Activated B cell treated with CpG ODN at 0.5 μM for 24 hours (primary cell): ENCODE measurements around the gene PLP2. TPM values are rescaled to one million over a fixed set of nuclear protein-coding genes. Genes with fewer than 3 reads are reported as not detected.

Source experiments
- ATAC-seq: fragments of 200-7000 bp; cut with Tn5 transposase; one replicate; pipeline ENCODE4 v1.10.0; 2021; ENCODE audit warnings: low read depth, mild to moderate bottlenecking, moderate library complexity
- CTCF ChIA-PET: fragments of 350-600 bp; sonication (Branson Sonifier 250); formaldehyde crosslinking; loops from one replicate; lab custom pipeline; 2021; ENCODE audit warnings: antibody characterized with exemption; lab: Charles Lee
- POLR2A ChIA-PET: fragments of 350-600 bp; sonication (Branson Sonifier 250); formaldehyde crosslinking; loops from one replicate; lab custom pipeline; 2021; ENCODE audit warnings: antibody characterized with exemption; lab: Charles Lee
- DNase-seq: peaks from one replicate; pipeline ENCODE4 v3.0.0; 2022
- H3K27ac Mint-ChIP-seq: one replicate; pipeline ENCODE4 v1.8.0; 2020; ENCODE audit warnings: mixed read lengths
- H3K27me3 Mint-ChIP-seq: one replicate; pipeline ENCODE4 v1.8.0; 2021; ENCODE audit warnings: mixed read lengths
- H3K36me3 Mint-ChIP-seq: one replicate; pipeline ENCODE4 v1.8.0; 2021; ENCODE audit warnings: low read depth, mixed read lengths
- H3K4me1 Mint-ChIP-seq: one replicate; pipeline ENCODE4 v1.8.0; 2021; ENCODE audit warnings: mixed read lengths
- H3K4me3 Mint-ChIP-seq: one replicate; pipeline ENCODE4 v1.8.0; 2020; ENCODE audit warnings: mild to moderate bottlenecking, mixed read lengths
- H3K9me3 Mint-ChIP-seq: one replicate; pipeline ENCODE4 v1.8.0; 2020; ENCODE audit warnings: mixed read lengths
- intact Hi-C: fragments of 100-400 bp; cut with micrococcal nuclease; formaldehyde crosslinking; loops from one replicate; pipeline ENCODE4 v1.15.1; 2024
- total RNA-seq: library from RNA; stranded (reverse); gene quantifications from 2 replicates; pipeline ENCODE4 v1.2.3, GENCODE V29; 2022
- TF ChIP-seq, protein P1 (sequence below): fragments of 200-600 bp; IDR thresholded peaks from one replicate; pipeline ENCODE4 v1.8.0; 2022; ENCODE audit warnings: antibody characterized with exemption, mild to moderate bottlenecking

PLP2 gene
- total RNA-seq, 1 donor from 2014 or later, result 97.2 TPM

GRCh38 chrX:49188468-49189076, 16.9 kb downstream of the PLP2 start:
- Mint-ChIP-seq H3K27ac (no peak overlapping the region), H3K4me1 (peaks cover 42% of the 10 kb centered on the region)

DNA sequence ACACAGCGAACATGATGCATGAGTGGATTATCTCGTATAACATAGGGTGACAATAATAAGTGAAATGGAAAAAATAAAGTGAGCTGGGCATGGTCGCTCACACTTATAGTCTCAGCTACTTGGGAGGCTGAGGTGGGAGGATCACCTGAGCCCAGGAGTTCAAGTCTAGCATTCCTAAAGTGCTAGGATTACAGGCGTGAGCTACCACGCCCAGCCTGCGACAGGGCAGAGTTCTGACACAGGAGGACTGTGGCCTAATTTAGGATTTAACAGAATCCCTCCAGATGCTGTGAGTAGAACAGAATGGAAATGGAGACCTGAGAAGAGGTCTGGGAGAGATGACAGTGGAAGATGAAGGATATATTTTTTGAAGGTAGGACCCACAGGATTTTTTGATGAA, 17.9 kb downstream of the PLP2 start:
- H3K27me3 Mint-ChIP-seq, result no peaks in the 10 kb centered on the region
- POLR2A ChIA-PET, result interaction anchor here (4.6 kb wide), 1 partner anchor 22 kb away, joined by 48 read pairs; no protein-coding TSS in a partner anchor
- H3K9me3 Mint-ChIP-seq, result no peaks in the 10 kb centered on the region
- no peak for ATAC-seq
- CTCF ChIA-PET, result interaction anchor here (2.0 kb wide), 1 partner anchor 23 kb away, joined by 6 read pairs; no protein-coding TSS in a partner anchor
- H3K36me3 Mint-ChIP-seq, result peaks cover 2% of the 10 kb centered on the region
- TF ChIP-seq, protein P1, sequence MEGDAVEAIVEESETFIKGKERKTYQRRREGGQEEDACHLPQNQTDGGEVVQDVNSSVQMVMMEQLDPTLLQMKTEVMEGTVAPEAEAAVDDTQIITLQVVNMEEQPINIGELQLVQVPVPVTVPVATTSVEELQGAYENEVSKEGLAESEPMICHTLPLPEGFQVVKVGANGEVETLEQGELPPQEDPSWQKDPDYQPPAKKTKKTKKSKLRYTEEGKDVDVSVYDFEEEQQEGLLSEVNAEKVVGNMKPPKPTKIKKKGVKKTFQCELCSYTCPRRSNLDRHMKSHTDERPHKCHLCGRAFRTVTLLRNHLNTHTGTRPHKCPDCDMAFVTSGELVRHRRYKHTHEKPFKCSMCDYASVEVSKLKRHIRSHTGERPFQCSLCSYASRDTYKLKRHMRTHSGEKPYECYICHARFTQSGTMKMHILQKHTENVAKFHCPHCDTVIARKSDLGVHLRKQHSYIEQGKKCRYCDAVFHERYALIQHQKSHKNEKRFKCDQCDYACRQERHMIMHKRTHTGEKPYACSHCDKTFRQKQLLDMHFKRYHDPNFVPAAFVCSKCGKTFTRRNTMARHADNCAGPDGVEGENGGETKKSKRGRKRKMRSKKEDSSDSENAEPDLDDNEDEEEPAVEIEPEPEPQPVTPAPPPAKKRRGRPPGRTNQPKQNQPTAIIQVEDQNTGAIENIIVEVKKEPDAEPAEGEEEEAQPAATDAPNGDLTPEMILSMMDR, result no peak
- DNase-seq, result no peak
- peaks cover 36% of the 10 kb centered on the region for H3K4me1 Mint-ChIP-seq
- H3K4me3 Mint-ChIP-seq, result peak overlapping the region; percentile 19
- H3K27ac Mint-ChIP-seq, result peak overlapping the region; percentile 96
- intact Hi-C loops, result loop anchor here (2.0 to 10.0 kb wide), 6 partner anchors 32 to 1535 kb away; partner anchors contain the start of genes ELK1, PIM2, SLC35A2 and USP27X

More at GRCh38 chrX:49188468-49189076, 16.9 kb downstream of the PLP2 start:
- TF ChIP-seq, protein P1, result no peak
- H3K36me3 Mint-ChIP-seq, result peaks cover 2% of the 10 kb centered on the region
- no peak overlapping the region for H3K4me3 Mint-ChIP-seq
- intact Hi-C loops, result no loop called here
- DNase-seq (no peak), ATAC-seq (no peak)
- no peaks in the 10 kb centered on the region for H3K27me3 Mint-ChIP-seq
- H3K9me3 Mint-ChIP-seq, result no peaks in the 10 kb centered on the region
- CTCF ChIA-PET, result interaction anchor here (2.0 kb wide), 1 partner anchor 22 kb away, joined by 6 read pairs; no protein-coding TSS in a partner anchor
- POLR2A ChIA-PET, result interaction anchor here (4.6 kb wide), 1 partner anchor 21 kb away, joined by 48 read pairs; no protein-coding TSS in a partner anchor

- Mint-ChIP-seq H3K36me3 (peaks cover 2% of the 10 kb centered on the region), H3K27ac (peak overlapping the region; percentile 96), H3K4me3 (peak overlapping the region; percentile 92), H3K4me1 (peaks cover 29% of the 10 kb centered on the region), H3K27me3 (no peaks in the 10 kb centered on the region), H3K9me3 (no peaks in the 10 kb centered on the region)
- ChIA-PET CTCF (interaction anchor here (0.8 to 1.5 kb wide), 3 partner anchors 24 to 35 kb away, joined by 3 to 4 read pairs (median 4); no protein-coding TSS in a partner anchor), POLR2A (interaction anchor here (0.6 to 4.6 kb wide), 23 partner anchors 9 to 293 kb away, joined by 3 to 48 read pairs (median 5); partner anchors contain the start of genes CCDC22, GRIPAP1, OTUD5 and PLP2)
- intact Hi-C loops, result loop anchor here (1.0 to 10.0 kb wide), 11 partner anchors 9 to 1536 kb away; partner anchors contain the start of genes ELK1, GPKOW, PIM2 and PPP1R3F
- TF ChIP-seq, protein P1, result no peak
- DNase-seq (peak; percentile 57), ATAC-seq (peak; percentile 86)
Observed at GRCh38 chrX:49190821-49191573, 19.3 kb downstream of the PLP2 start.

GRCh38 chrX:49191574-49192011, 19.9 kb downstream of the PLP2 start:
- TF ChIP-seq, protein P1, result no peak
- no peak for DNase-seq

More at GRCh38 chrX:49191574-49192011, 19.9 kb downstream of the PLP2 start:
- H3K27me3 Mint-ChIP-seq, result no peaks in the 10 kb centered on the region
- H3K4me1 Mint-ChIP-seq, result peaks cover 26% of the 10 kb centered on the region
- ChIA-PET POLR2A (interaction anchor here (0.6 to 4.6 kb wide), 20 partner anchors 9 to 254 kb away, joined by 3 to 48 read pairs (median 5); partner anchors contain the start of genes CCDC22, GRIPAP1, OTUD5 and PLP2), CTCF (interaction anchor here (0.6 to 2.0 kb wide), 6 partner anchors 24 to 107 kb away, joined by 3 to 10 read pairs (median 4); no protein-coding TSS in a partner anchor)
- H3K9me3 Mint-ChIP-seq, result no peaks in the 10 kb centered on the region
- peak overlapping the region; percentile 92 for H3K4me3 Mint-ChIP-seq
- H3K27ac Mint-ChIP-seq, result peak overlapping the region; percentile 96
- peaks cover 2% of the 10 kb centered on the region for H3K36me3 Mint-ChIP-seq
- peak; percentile 1 for ATAC-seq
- intact Hi-C loops, result loop anchor here (1.0 to 10.0 kb wide), 11 partner anchors 9 to 1537 kb away; partner anchors contain the start of genes ELK1, GPKOW, PIM2 and PPP1R3F
